Gastroesophageal sphincter (tissue), 4 donors: ENCODE results near the gene SLC66A3. TPM values are rescaled to one million over a fixed set of nuclear protein-coding genes. Genes with fewer than 3 reads are reported as not detected.

Experiments used
- ATAC-seq: fragments of 150-250 bp; one replicate; pipeline ENCODE4 v1.9.1; 2016; ENCODE audit warnings: mild to moderate bottlenecking, moderate library complexity
- H3K27ac ChIP-seq, 4 donors: fragments of 200-600 bp; sonication (generic) in 3 of 4; 1 replicate in 3 of 4; 2 replicates in 1 of 4; pipeline ENCODE4 v1.5.1; 2016 to 2019
- H3K27me3 ChIP-seq: fragments of 200-600 bp; sonication (generic); one replicate; pipeline ENCODE4 v1.5.1; 2019
- H3K36me3 ChIP-seq, 2 donors: fragments of 200-600 bp; sonication (generic); one replicate each; pipeline ENCODE4 v1.5.1; 2019; ENCODE audit warnings: control low read depth in 1 of 2
- H3K4me1 ChIP-seq, 3 donors: fragments of 200-600 bp; sonication (generic); 1 replicate in 2 of 3; 2 replicates in 1 of 3; pipeline ENCODE4 v1.5.1; 2016 to 2019; ENCODE audit warnings: control low read depth in 2 of 3
- H3K4me3 ChIP-seq, 2 donors: fragments of 200-600 bp; sonication (generic); one replicate each; pipeline ENCODE4 v1.5.1; 2019; ENCODE audit warnings: mild to moderate bottlenecking in 1 of 2, moderate library complexity in 1 of 2
- H3K9me3 ChIP-seq, 3 donors: fragments of 200-600 bp; sonication (generic); one replicate each; pipeline ENCODE4 v1.5.1; 2017 to 2019; ENCODE audit warnings: control low read depth in 2 of 3
- CTCF ChIP-seq, 4 experiments: fragments of 200-600 bp in 2 of 4; fragments of 450-650 bp in 2 of 4; sonication (generic) in 1 of 4; IDR thresholded peaks; one replicate each; pipeline ENCODE4 v1.5.1; 2017 to 2019; ENCODE audit warnings: antibody characterized with exemption in 4 of 4, mild to moderate bottlenecking in 2 of 4, moderate library complexity in 2 of 4
- EP300 ChIP-seq: sonication (generic); formaldehyde crosslinking; IDR thresholded peaks from one replicate; pipeline ENCODE4 v1.6.1; 2017; ENCODE audit warnings: antibody characterized with exemption, mild to moderate bottlenecking
- POLR2A ChIP-seq, 2 donors: fragments of 450-650 bp; IDR thresholded peaks; one replicate each; pipeline ENCODE4 v1.6.1; 2017; ENCODE audit warnings: antibody characterized with exemption in 2 of 2, mild to moderate bottlenecking in 2 of 2, moderate library complexity in 1 of 2
- POLR2AphosphoS5 ChIP-seq: sonication (generic); formaldehyde crosslinking; IDR thresholded peaks from one replicate; pipeline ENCODE4 v1.6.1; 2017; ENCODE audit warnings: antibody characterized with exemption
- WGBS, 2 donors: methylation state at CpG; one replicate each; pipeline ENCODE4 v1.1.5; 2018; ENCODE audit warnings: low coverage in 1 of 2; 5-methylcytosine and 5-hydroxymethylcytosine counted together
- total RNA-seq, 4 donors: library from RNA; depleted of rRNA; stranded (reverse); fragments of >200 nt; gene quantifications; one replicate each; pipeline ENCODE4 v1.1.0, GENCODE V29; 2016

Gene SLC66A3
- total RNA-seq, 4 donors from 2014 or later: 28.1 to 49.8 (median 41.5) TPM

DNA sequence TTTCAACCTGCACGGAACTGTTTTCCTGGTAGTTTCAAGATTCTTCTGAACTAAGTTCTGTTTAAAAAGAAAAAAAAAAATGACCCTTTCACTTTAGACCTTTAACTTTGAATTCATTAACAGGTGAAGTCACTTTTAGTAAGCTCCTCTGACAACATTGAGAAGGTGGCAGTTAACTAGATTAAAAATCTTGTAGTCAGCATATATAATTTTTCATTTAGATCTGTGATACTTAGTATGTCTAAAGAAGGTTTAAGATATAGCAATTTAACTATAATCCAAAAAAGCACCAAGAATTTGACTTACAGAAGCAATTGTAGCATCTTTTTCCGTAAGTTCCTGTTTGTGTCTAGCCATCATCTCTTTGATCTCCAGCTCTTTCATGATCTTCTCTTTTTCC lies 45.4 kb downstream of the SLC66A3 start:
- TF ChIP-seq EP300 (no peak), POLR2AphosphoS5 (no peak), POLR2A (IDR thresholded peaks at IDR 0.05) (no peak), CTCF (IDR thresholded peaks at IDR 0.05) (no peak)
- Histone ChIP-seq H3K9me3 (no peaks in the 10 kb centered on the region), H3K4me1 (no peaks in the 10 kb centered on the region), H3K27me3 (no peaks in the 10 kb centered on the region), H3K4me3 (no peak overlapping the region), H3K27ac (no peak overlapping the region), H3K36me3 (peaks cover 0 to 81% of the 10 kb centered on the region in 2 donors)
- WGBS, 2 donors: 87 to 93% methylated on average over 2 of the region's 2 CpGs
- ATAC-seq: no peak

DNA sequence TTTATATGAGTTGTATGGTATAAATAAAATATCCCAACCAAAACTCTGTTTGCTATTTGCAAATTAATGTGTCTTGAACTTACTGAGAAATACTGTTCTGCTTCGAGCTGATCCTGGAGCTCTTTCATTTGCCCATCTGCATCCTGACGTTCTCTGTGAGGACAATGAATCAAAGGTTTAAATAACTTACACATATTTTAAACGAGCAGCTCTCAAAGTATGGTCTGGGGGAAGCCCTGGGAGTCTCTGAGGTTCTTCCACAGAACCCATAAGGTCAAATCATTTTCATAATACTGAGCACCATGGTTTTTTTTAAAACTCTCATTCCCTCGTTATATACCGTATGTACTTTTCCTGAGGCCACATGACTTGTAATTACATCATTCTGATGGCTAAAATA lies 46.7 kb downstream of the SLC66A3 start:
- H3K27ac ChIP-seq: no peak overlapping the region
- no peak for ATAC-seq
- peaks cover 0 to 81% of the 10 kb centered on the region in 2 donors for H3K36me3 ChIP-seq
- no peaks in the 10 kb centered on the region for H3K9me3 ChIP-seq
- H3K27me3 ChIP-seq: no peaks in the 10 kb centered on the region
- TF ChIP-seq CTCF (IDR thresholded peaks at IDR 0.05) (no peak), EP300 (no peak), POLR2A (IDR thresholded peaks at IDR 0.05) (no peak), POLR2AphosphoS5 (no peak)
- no peak overlapping the region for H3K4me3 ChIP-seq
- H3K4me1 ChIP-seq: no peaks in the 10 kb centered on the region
- WGBS, 2 donors: 77 to 85% methylated on average over 5 of the region's 5 CpGs

DNA sequence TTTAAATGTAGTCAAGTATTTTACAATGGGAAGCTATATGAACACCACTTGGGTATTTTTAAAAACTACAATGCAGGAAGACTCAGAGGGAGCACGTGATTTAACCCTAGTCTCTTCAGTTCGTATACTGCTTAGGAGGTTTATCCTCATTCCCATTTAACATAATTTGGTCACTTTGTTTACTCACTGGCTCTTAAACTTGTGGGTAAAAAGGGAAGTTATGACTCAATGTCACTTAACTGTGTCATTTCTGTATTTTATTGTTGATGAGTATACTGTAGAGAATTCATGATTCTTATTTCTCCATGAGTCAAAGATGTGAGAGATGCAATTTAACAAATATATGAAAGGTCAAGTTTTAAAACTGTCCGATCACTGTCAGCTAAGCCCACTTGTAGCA lies 48.2 kb downstream of the SLC66A3 start:
- WGBS, 2 donors: 58 to 64% methylated on average over 3 of the region's 3 CpGs
- Histone ChIP-seq H3K27ac (no peak overlapping the region), H3K4me1 (no peaks in the 10 kb centered on the region), H3K36me3 (peaks cover 0 to 76% of the 10 kb centered on the region in 2 donors), H3K9me3 (no peaks in the 10 kb centered on the region), H3K4me3 (no peak overlapping the region), H3K27me3 (no peaks in the 10 kb centered on the region)
- TF ChIP-seq POLR2A (IDR thresholded peaks at IDR 0.05) (no peak), EP300 (no peak), CTCF (IDR thresholded peaks at IDR 0.05) (no peak), POLR2AphosphoS5 (no peak)
- ATAC-seq: no peak

DNA sequence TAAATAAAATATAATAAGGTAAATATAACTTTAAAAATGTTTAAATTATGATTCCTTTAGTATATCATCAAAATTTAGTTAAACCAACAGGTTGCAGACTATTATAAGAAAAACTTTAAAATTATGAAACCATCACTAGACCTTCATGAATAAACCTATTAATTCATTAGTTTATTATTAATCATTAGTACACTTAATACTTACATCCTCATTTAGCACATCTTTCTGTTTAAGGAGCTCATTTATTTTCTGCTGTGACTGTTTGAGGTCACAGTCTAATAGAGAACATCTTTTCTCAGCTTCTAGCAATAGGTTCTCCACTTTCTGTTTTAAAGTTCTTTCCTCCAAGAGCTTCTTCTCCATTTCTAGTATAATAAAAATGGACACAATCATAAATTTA lies 52.8 kb downstream of the SLC66A3 start:
- TF ChIP-seq POLR2AphosphoS5 (no peak), CTCF (IDR thresholded peaks at IDR 0.05) (no peak), POLR2A (IDR thresholded peaks at IDR 0.05) (no peak), EP300 (no peak)
- ATAC-seq: no peak
- H3K27ac ChIP-seq: no peak overlapping the region
- H3K36me3 ChIP-seq: peaks cover 0 to 75% of the 10 kb centered on the region in 2 donors
- H3K27me3 ChIP-seq: no peaks in the 10 kb centered on the region
- no peaks in the 10 kb centered on the region for H3K9me3 ChIP-seq
- H3K4me3 ChIP-seq: no peak overlapping the region
- no peaks in the 10 kb centered on the region for H3K4me1 ChIP-seq

DNA sequence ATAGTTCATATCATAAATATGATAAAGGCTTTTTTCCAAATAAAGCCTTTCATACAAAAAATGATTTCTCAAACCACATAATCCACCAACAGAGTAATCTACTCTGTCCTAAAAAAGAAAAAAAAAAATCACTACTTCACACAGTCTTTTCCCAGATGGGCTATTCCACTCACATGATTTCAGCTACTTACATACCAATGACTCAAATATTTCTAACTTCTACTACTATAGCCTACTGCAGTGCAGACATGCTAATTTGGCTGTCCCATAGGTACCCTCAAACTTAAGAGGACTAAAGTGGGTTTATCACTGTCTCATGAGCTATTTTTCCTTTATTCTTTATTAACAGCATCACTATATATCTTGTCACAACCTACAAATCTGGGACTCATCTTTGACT lies 57.4 kb downstream of the SLC66A3 start:
- Histone ChIP-seq H3K36me3 (peaks cover 10 to 89% of the 10 kb centered on the region in 2 donors), H3K9me3 (no peaks in the 10 kb centered on the region), H3K4me3 (no peak overlapping the region), H3K27ac (no peak overlapping the region), H3K27me3 (no peaks in the 10 kb centered on the region), H3K4me1 (no peaks in the 10 kb centered on the region)
- TF ChIP-seq POLR2AphosphoS5: no peak
- no peak for TF ChIP-seq CTCF (IDR thresholded peaks at IDR 0.05)
- ATAC-seq: no peak
